Measurements from ENCODE around the gene SLC12A4. TPM values are rescaled to one million over a fixed set of nuclear protein-coding genes. Genes with fewer than 3 reads are reported as not detected.

SLC12A4 gene
- total RNA-seq, 6 donors from 2014 or later, result 54.6 to 276 (median 98.3) TPM

DNA sequence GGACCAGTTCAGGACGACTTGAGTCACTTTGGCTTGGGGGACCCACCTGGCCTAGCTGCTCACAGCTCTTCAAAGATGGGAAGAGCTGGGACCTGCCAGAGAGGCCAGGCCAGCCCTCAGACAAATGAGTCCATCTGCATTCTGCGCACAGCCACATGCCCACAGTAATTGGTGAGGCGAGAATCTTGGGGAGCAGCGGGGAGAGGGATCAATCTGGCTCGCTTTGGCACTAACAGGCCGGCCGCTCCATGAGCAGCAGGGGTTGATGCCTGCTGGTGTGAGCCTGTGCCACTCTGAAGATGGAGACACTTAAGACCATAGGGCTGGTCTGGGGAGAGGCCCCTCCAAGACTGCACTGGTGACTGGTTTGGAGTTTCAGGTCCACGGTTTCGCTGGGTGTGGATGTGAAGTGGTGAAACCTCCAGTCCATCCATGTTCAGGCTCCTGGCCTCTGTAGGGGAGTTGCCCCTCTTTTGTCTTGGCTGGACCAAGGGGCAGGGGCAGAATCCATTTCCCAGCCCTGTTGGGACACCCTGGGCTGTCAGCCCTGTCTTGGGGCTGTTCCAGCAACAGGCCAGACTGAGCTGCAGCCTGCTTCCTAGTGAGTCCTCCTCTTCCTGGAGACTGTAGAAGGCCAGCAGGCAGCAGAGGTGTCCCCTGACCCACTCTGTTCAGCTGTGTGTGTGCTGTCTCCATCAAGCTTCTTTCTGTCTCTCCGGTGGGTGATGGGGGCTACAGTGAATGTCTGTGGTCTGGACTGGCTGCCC, 44.1 kb downstream of the SLC12A4 start:
- Histone ChIP-seq H3K9me3 (no peaks in the 10 kb centered on the region), H3K27ac (peak overlapping the region in 1 of 4 donors; percentile 12), H3K4me1 (peaks cover 12 to 54% (median 14%) of the 10 kb centered on the region in 4 donors), H3K36me3 (peaks cover 3 to 37% (median 19%) of the 10 kb centered on the region in 4 donors), H3K27me3 (no peaks in the 10 kb centered on the region), H3K4me3 (no peak overlapping the region)
- no peak for TF ChIP-seq EP300 (IDR thresholded peaks at IDR 0.05)
- no peak for TF ChIP-seq POLR2AphosphoS5 (IDR thresholded peaks at IDR 0.05)
- TF ChIP-seq, protein P1, sequence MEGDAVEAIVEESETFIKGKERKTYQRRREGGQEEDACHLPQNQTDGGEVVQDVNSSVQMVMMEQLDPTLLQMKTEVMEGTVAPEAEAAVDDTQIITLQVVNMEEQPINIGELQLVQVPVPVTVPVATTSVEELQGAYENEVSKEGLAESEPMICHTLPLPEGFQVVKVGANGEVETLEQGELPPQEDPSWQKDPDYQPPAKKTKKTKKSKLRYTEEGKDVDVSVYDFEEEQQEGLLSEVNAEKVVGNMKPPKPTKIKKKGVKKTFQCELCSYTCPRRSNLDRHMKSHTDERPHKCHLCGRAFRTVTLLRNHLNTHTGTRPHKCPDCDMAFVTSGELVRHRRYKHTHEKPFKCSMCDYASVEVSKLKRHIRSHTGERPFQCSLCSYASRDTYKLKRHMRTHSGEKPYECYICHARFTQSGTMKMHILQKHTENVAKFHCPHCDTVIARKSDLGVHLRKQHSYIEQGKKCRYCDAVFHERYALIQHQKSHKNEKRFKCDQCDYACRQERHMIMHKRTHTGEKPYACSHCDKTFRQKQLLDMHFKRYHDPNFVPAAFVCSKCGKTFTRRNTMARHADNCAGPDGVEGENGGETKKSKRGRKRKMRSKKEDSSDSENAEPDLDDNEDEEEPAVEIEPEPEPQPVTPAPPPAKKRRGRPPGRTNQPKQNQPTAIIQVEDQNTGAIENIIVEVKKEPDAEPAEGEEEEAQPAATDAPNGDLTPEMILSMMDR (IDR thresholded peaks at IDR 0.05), result no peak
- no peak for TF ChIP-seq POLR2A (IDR thresholded peaks at IDR 0.05)
- 81 to 94% methylated on average over 7 to 10 of the region's 10 CpGs for WGBS, 2 donors
- DNase-seq, result no peak
- ATAC-seq (ENCODE audit: low FRiP score in 2 of 2), result no peak

GRCh38 chr16:67923414-67924116, 44.9 kb downstream of the SLC12A4 start:
- Histone ChIP-seq H3K36me3 (peaks cover 3 to 30% (median 15%) of the 10 kb centered on the region in 4 donors), H3K9me3 (no peaks in the 10 kb centered on the region), H3K4me1 (peaks cover 12 to 57% (median 14%) of the 10 kb centered on the region in 4 donors), H3K27me3 (no peaks in the 10 kb centered on the region), H3K4me3 (no peak overlapping the region), H3K27ac (peak overlapping the region in 1 of 4 donors; percentile 12)
- DNase-seq, result no peak
- WGBS, 2 donors, result 70 to 75% methylated on average over 10 of the region's 10 CpGs
- TF ChIP-seq POLR2A (IDR thresholded peaks at IDR 0.05), result no peak
- TF ChIP-seq EP300 (IDR thresholded peaks at IDR 0.05), result no peak
- no peak for TF ChIP-seq POLR2AphosphoS5 (IDR thresholded peaks at IDR 0.05)
- TF ChIP-seq, protein P1 (IDR thresholded peaks at IDR 0.05), result no peak
- no peak for ATAC-seq (ENCODE audit: low FRiP score in 2 of 2)

DNA sequence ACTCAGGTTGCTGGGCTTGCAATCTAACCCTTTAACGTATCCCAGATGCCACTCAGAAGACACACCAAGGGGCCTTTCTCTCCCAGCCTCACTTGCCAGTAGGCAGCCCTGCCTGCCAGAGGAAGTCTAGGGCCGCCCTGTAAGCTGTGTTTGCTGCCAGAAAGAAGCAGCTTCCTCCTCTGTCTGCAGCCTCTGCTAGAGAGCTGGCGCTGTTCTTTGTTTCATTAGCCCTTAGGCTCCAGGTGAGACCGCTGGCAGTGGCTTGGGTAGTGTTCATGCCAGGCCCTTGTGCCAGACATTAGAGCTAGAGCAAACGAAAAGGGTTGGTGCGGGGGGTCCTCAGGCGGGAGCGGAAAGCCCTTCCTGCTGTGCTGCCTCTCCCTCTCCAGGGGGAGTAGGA, 45.7 kb downstream of the SLC12A4 start:
- ATAC-seq (ENCODE audit: low FRiP score in 2 of 2) (no peak), DNase-seq (no peak)
- H3K27ac ChIP-seq, result peak overlapping the region in 1 of 4 donors; percentile 49
- H3K9me3 ChIP-seq, result no peaks in the 10 kb centered on the region
- H3K4me1 ChIP-seq, result peaks cover 13 to 60% (median 18%) of the 10 kb centered on the region in 4 donors
- H3K36me3 ChIP-seq, result peaks cover 3 to 29% (median 11%) of the 10 kb centered on the region in 4 donors
- TF ChIP-seq EP300 (IDR thresholded peaks at IDR 0.05), result no peak
- TF ChIP-seq, protein P1 (IDR thresholded peaks at IDR 0.05), result no peak
- no peak for TF ChIP-seq POLR2A (IDR thresholded peaks at IDR 0.05)
- no peak for TF ChIP-seq POLR2AphosphoS5 (IDR thresholded peaks at IDR 0.05)
- no peaks in the 10 kb centered on the region for H3K27me3 ChIP-seq
- H3K4me3 ChIP-seq, result no peak overlapping the region
- WGBS, 2 donors, result 72 to 78% methylated on average over 5 to 8 of the region's 8 CpGs

DNA sequence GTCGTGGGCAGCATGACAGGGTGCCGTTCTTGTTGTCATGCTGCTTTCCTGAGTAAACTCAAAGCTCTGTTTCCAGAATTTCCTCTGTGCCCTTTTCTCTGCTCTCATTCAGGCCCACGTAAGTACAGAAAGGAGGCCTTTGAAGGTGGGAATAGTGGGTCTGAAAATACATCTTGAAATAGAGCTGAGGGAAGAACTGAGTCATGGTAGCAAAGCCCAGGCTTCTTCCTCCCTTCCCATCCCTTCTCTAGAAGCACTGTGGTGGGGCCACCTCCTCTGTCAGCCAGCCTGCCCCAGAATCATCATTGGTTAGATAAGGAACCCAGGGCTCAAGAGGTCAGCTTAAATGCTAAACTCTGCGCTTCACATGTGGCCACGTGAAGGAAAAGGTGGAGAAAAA, 46.2 kb downstream of the SLC12A4 start:
- 68 to 69% methylated on average over 5 of the region's 5 CpGs for WGBS, 2 donors
- no peak for ATAC-seq (ENCODE audit: low FRiP score in 2 of 2)
- Histone ChIP-seq H3K9me3 (no peaks in the 10 kb centered on the region), H3K4me3 (no peak overlapping the region), H3K27me3 (no peaks in the 10 kb centered on the region), H3K4me1 (peaks cover 18 to 60% (median 23%) of the 10 kb centered on the region in 4 donors), H3K36me3 (peaks cover 0 to 25% (median 6%) of the 10 kb centered on the region in 4 donors), H3K27ac (peak overlapping the region in 1 of 4 donors; percentile 49)
- TF ChIP-seq POLR2AphosphoS5 (IDR thresholded peaks at IDR 0.05) (no peak), EP300 (IDR thresholded peaks at IDR 0.05) (no peak), POLR2A (IDR thresholded peaks at IDR 0.05) (no peak)
- TF ChIP-seq, protein P1 (IDR thresholded peaks at IDR 0.05), result no peak
- no peak for DNase-seq
